ENCODE data around the gene RXFP3.
"Not testable (repeated sequence)": the region's sequence is repeated elsewhere in the genome, so short reads cannot be mapped to it uniquely, and the experiment has no call there.

RXFP3 gene

GRCh38 chr5:33936381-33937016, at the start of gene RXFP3:
RXFP3 (plus strand) TSS chr5:33936386; CDS start chr5:33936741, 355 bp downstream.
- DNase-seq (ENCODE audit: low read depth) = no peak

- DNase-seq (ENCODE audit: low read depth) = no peak
Measured at GRCh38 chr5:33887268-33887667, 48.9 kb upstream of the RXFP3 start.

- no peak for DNase-seq (ENCODE audit: low read depth)
Measured at GRCh38 chr5:33888587-33888986, 47.6 kb upstream of the RXFP3 start.

GRCh38 chr5:33890131-33891032, 45.8 kb upstream of the RXFP3 start:
- DNase-seq (ENCODE audit: low read depth) = peak; percentile 30

- DNase-seq (ENCODE audit: low read depth) = no peak
Measured at GRCh38 chr5:33891446-33891787, 44.8 kb upstream of the RXFP3 start.

GRCh38 chr5:33891788-33892619, 44.2 kb upstream of the RXFP3 start, which contains the start of gene ADAMTS12:
ADAMTS12 (minus strand) TSS chr5:33891990; CDS start chr5:33891856, 134 bp downstream.
- DNase-seq (ENCODE audit: low read depth) = peak; percentile 55

GRCh38 chr5:33892620-33893137, 43.5 kb upstream of the RXFP3 start:
- peak; percentile 98 for DNase-seq (ENCODE audit: low read depth)

GRCh38 chr5:33894566-33894965, 41.6 kb upstream of the RXFP3 start:
- peak; percentile 49 for DNase-seq (ENCODE audit: low read depth)

GRCh38 chr5:33901156-33901555, 35.0 kb upstream of the RXFP3 start:
- peak; percentile 19 for DNase-seq (ENCODE audit: low read depth)

GRCh38 chr5:33903118-33903517, 33.1 kb upstream of the RXFP3 start:
- no peak for DNase-seq (ENCODE audit: low read depth)

- no peak for DNase-seq (ENCODE audit: low read depth)
Measured at GRCh38 chr5:33905381-33905780, 30.8 kb upstream of the RXFP3 start.

- DNase-seq (ENCODE audit: low read depth) = not testable (repeated sequence)
Measured at GRCh38 chr5:33906248-33906647, 29.9 kb upstream of the RXFP3 start.

GRCh38 chr5:33914844-33915243, 21.3 kb upstream of the RXFP3 start:
- DNase-seq (ENCODE audit: low read depth) = not testable (repeated sequence)

GRCh38 chr5:33921002-33921401, 15.2 kb upstream of the RXFP3 start:
- DNase-seq (ENCODE audit: low read depth) = no peak

GRCh38 chr5:33925278-33925677, 10.9 kb upstream of the RXFP3 start:
- no peak for DNase-seq (ENCODE audit: low read depth)

- DNase-seq (ENCODE audit: low read depth) = no peak
Measured at GRCh38 chr5:33927685-33928084, 8.5 kb upstream of the RXFP3 start.

GRCh38 chr5:33928283-33928682, 7.9 kb upstream of the RXFP3 start:
- no peak for DNase-seq (ENCODE audit: low read depth)

GRCh38 chr5:33929925-33930690, 6.1 kb upstream of the RXFP3 start:
- no peak for DNase-seq (ENCODE audit: low read depth)

- DNase-seq (ENCODE audit: low read depth) = no peak
Measured at GRCh38 chr5:33931136-33931535, 5.0 kb upstream of the RXFP3 start.

GRCh38 chr5:33933723-33934169, 2.4 kb upstream of the RXFP3 start:
- DNase-seq (ENCODE audit: low read depth) = no peak

- peak; percentile 65 for DNase-seq (ENCODE audit: low read depth)
Measured at GRCh38 chr5:33934176-33934575, 2.0 kb upstream of the RXFP3 start.
